ENCODE data around the gene CHRNA10. TPM values are rescaled to one million over a fixed set of nuclear protein-coding genes. Genes with fewer than 3 reads are reported as not detected.

Gene CHRNA10
- total RNA-seq, 1 experiment from 2014 or later = 2.1 TPM

DNA sequence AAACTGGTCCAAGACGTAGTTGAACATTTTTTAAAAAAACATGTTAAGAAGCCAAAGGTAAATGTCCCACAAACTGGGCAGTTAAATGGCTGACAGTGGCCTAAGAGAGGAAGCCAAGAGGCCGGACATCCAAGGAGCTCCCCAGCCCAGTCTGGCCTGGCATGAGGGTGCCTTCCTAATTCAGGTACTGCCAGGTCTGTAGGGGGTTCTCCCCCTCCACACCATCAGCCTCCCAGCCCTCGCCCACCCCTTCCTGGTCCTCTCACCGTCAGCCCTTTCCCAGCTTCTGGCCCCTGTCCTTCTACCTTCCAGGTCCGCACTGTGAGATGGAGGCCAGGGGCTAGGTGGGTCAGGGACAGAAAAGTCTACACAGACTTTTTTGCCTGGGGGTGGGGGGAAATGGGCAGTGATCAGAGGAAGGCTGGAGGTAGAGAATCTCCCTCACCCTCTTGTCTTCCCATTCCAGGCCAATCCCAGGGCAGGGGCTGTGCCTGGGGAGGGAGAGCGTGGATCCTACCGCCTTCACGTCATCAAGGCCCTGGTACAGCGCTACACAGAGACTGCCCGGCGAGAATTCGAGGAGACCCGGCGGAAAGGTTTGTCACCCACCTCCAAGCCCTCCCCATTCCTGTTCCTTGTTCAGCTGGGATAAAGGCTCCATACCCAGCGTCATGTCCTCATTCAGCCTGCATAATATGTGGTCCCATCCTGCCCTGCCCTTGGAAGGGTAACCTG is 35.4 kb downstream of the CHRNA10 start:
- H3K9me3 ChIP-seq (ENCODE audit: low read depth, low read length, poor library complexity, severe bottlenecking) = no peaks in the 10 kb centered on the region
- intact Hi-C loops (cut with micrococcal nuclease; ENCODE audit: unreplicated experiment) = no loop called here
- POLR2A ChIA-PET (ENCODE audit: low non-redundant PET) = no interaction called here
- BruUV-seq (replicated peaks) = no TSS peak
- H3K36me3 ChIP-seq (ENCODE audit: insufficient read depth, low read length, poor library complexity, severe bottlenecking) = no peaks in the 10 kb centered on the region
- no peaks in the 10 kb centered on the region for H3K27me3 ChIP-seq (replicated peaks; ENCODE audit: insufficient read depth, low read depth, low read length, poor library complexity)
- TF ChIP-seq EZH2 (IDR thresholded peaks at IDR 0.05; ENCODE audit: borderline replicate concordance, low read depth, low read length, poor library complexity, severe bottlenecking) = no peak
- TF ChIP-seq, protein P1, sequence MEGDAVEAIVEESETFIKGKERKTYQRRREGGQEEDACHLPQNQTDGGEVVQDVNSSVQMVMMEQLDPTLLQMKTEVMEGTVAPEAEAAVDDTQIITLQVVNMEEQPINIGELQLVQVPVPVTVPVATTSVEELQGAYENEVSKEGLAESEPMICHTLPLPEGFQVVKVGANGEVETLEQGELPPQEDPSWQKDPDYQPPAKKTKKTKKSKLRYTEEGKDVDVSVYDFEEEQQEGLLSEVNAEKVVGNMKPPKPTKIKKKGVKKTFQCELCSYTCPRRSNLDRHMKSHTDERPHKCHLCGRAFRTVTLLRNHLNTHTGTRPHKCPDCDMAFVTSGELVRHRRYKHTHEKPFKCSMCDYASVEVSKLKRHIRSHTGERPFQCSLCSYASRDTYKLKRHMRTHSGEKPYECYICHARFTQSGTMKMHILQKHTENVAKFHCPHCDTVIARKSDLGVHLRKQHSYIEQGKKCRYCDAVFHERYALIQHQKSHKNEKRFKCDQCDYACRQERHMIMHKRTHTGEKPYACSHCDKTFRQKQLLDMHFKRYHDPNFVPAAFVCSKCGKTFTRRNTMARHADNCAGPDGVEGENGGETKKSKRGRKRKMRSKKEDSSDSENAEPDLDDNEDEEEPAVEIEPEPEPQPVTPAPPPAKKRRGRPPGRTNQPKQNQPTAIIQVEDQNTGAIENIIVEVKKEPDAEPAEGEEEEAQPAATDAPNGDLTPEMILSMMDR (conservative IDR thresholded peaks at IDR 0.05; ENCODE audit: low read depth, low read length) = no peak
- H3K27ac ChIP-seq (ENCODE audit: low read depth, low read length, poor library complexity, severe bottlenecking) = no peak overlapping the region
- H3K4me3 ChIP-seq (ENCODE audit: low read depth, low read length, poor library complexity, severe bottlenecking) = no peak overlapping the region
- no peak for DNase-seq (ENCODE audit: low spot score)
- no peaks in the 10 kb centered on the region for H3K4me1 ChIP-seq (ENCODE audit: insufficient read depth, low read length, poor library complexity, severe bottlenecking)
- CTCF ChIA-PET = no interaction called here

DNA sequence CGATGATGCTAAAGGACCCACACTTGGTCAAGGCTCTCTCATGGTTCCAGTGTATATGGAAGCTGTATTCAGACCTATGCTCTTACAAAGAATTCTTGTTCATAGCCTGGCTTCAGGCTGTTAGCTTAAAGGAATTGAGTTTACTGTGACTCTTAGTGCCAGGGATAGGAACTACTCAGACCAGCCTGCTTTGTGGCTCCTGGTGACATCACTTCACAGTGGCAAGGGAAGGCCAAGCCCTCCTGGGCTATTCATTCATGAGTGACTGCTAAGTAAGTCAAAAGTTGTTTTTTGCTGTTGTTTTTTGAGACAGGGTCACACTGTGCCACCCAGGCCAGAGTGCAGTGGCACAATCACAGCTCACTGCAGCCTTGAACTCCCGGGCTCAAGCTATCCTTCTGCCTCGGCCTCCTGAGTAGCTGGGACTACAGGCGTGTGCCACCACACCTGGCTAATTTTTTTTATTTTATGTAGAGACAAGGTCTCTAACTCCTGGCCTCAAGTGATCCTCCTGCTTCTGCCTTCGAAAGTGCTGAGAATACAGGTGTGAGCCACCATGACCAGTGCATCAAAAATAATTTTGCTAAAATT is 39.0 kb downstream of the CHRNA10 start:
- DNase-seq (ENCODE audit: low spot score) = no peak
- ChIA-PET CTCF (no interaction called here), POLR2A (ENCODE audit: low non-redundant PET) (no interaction called here)
- no peaks in the 10 kb centered on the region for H3K36me3 ChIP-seq (ENCODE audit: insufficient read depth, low read length, poor library complexity, severe bottlenecking)
- no peak overlapping the region for H3K4me3 ChIP-seq (ENCODE audit: low read depth, low read length, poor library complexity, severe bottlenecking)
- no peaks in the 10 kb centered on the region for H3K27me3 ChIP-seq (replicated peaks; ENCODE audit: insufficient read depth, low read depth, low read length, poor library complexity)
- no peaks in the 10 kb centered on the region for H3K4me1 ChIP-seq (ENCODE audit: insufficient read depth, low read length, poor library complexity, severe bottlenecking)
- H3K9me3 ChIP-seq (ENCODE audit: low read depth, low read length, poor library complexity, severe bottlenecking) = no peaks in the 10 kb centered on the region
- intact Hi-C loops (cut with micrococcal nuclease; ENCODE audit: unreplicated experiment) = no loop called here
- TF ChIP-seq, protein P1 (conservative IDR thresholded peaks at IDR 0.05; ENCODE audit: low read depth, low read length) = no peak
- TF ChIP-seq EZH2 (IDR thresholded peaks at IDR 0.05; ENCODE audit: borderline replicate concordance, low read depth, low read length, poor library complexity, severe bottlenecking) = no peak
- no TSS peak for BruUV-seq (replicated peaks)
- no peak overlapping the region for H3K27ac ChIP-seq (ENCODE audit: low read depth, low read length, poor library complexity, severe bottlenecking)

DNA sequence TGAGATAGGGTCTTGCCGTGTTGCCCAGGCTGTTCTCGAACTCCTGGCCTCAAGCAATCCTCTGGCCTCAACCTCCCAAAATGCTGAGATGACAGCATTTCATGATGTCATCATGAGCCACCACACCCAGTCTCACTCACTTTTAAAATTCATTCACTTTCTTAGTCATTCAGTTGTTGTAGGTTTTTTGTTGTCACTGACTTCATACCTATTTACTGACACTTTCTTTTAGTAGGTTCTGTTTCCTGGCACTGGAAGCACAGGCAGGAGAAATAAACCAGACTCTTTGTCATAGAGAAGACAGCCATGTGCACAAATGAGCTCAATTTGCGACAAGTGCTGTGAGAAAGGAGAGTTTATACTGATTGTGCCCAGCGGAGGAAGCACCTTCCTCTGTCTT is 39.9 kb downstream of the CHRNA10 start:
- ChIA-PET CTCF (no interaction called here), POLR2A (ENCODE audit: low non-redundant PET) (no interaction called here)
- H3K27ac ChIP-seq (ENCODE audit: low read depth, low read length, poor library complexity, severe bottlenecking) = no peak overlapping the region
- H3K36me3 ChIP-seq (ENCODE audit: insufficient read depth, low read length, poor library complexity, severe bottlenecking) = no peaks in the 10 kb centered on the region
- no peaks in the 10 kb centered on the region for H3K4me1 ChIP-seq (ENCODE audit: insufficient read depth, low read length, poor library complexity, severe bottlenecking)
- no peaks in the 10 kb centered on the region for H3K9me3 ChIP-seq (ENCODE audit: low read depth, low read length, poor library complexity, severe bottlenecking)
- no peak overlapping the region for H3K4me3 ChIP-seq (ENCODE audit: low read depth, low read length, poor library complexity, severe bottlenecking)
- intact Hi-C loops (cut with micrococcal nuclease; ENCODE audit: unreplicated experiment) = no loop called here
- H3K27me3 ChIP-seq (replicated peaks; ENCODE audit: insufficient read depth, low read depth, low read length, poor library complexity) = no peaks in the 10 kb centered on the region
- TF ChIP-seq EZH2 (IDR thresholded peaks at IDR 0.05; ENCODE audit: borderline replicate concordance, low read depth, low read length, poor library complexity, severe bottlenecking) = no peak
- TF ChIP-seq, protein P1 (conservative IDR thresholded peaks at IDR 0.05; ENCODE audit: low read depth, low read length) = no peak
- DNase-seq (ENCODE audit: low spot score) = no peak
- BruUV-seq (replicated peaks) = no TSS peak
